HepG2 (cell line): ENCODE data around the gene CCDC177. TPM values are rescaled to one million over a fixed set of nuclear protein-coding genes. Genes with fewer than 3 reads are reported as not detected.

Source experiments
- ARNTL ChIP-seq: sonication (generic); formaldehyde crosslinking; IDR thresholded peaks from 2 replicates; pipeline ENCODE4 v1.4.0; 2020; ENCODE audit warnings: mild to moderate bottlenecking, missing genetic modification reagents
- CBX5 ChIP-seq: sonication (generic); formaldehyde crosslinking; IDR thresholded peaks from 2 replicates; pipeline ENCODE4 v1.4.0; 2020; ENCODE audit warnings: missing genetic modification reagents, borderline replicate concordance
- ETV5 ChIP-seq: IDR thresholded peaks from 2 replicates; pipeline ENCODE4 v1.6.1; 2018; ENCODE audit warnings: missing biosample characterization, missing genetic modification reagents, inconsistent platforms, borderline replicate concordance
- EZH2 ChIP-seq: conservative IDR thresholded peaks from 2 replicates; pipeline ENCODE4 v1.6.1; 2012; ENCODE audit warnings: mild to moderate bottlenecking, low read depth, low read length, moderate library complexity
- IRX3 ChIP-seq: sonication (generic); formaldehyde crosslinking; IDR thresholded peaks from 2 replicates; pipeline ENCODE4 v1.8.1; 2023; ENCODE audit warnings: mild to moderate bottlenecking, low read depth, missing genetic modification reagents, borderline replicate concordance
- KDM3A ChIP-seq: IDR thresholded peaks from 2 replicates; pipeline ENCODE4 v1.6.1; 2018; ENCODE audit warnings: low read depth, missing compliant biosample characterization
- KLF6 ChIP-seq: IDR thresholded peaks from 2 replicates; pipeline ENCODE4 v1.8.0; 2016; ENCODE audit warnings: missing biosample characterization, missing genetic modification reagents
- NRL ChIP-seq: sonication (generic); formaldehyde crosslinking; IDR thresholded peaks from 2 replicates; pipeline ENCODE4 v1.5.0; 2020; ENCODE audit warnings: missing genetic modification reagents, mild to moderate bottlenecking, moderate library complexity, borderline replicate concordance
- YEATS2 ChIP-seq: sonication (generic); formaldehyde crosslinking; IDR thresholded peaks from 2 replicates; pipeline ENCODE4 v1.4.0; 2020; ENCODE audit warnings: missing genetic modification reagents, borderline replicate concordance
- ZNF205 ChIP-seq: IDR thresholded peaks from 2 replicates; pipeline ENCODE4 v1.6.1; 2018; ENCODE audit warnings: missing biosample characterization, missing genetic modification reagents
- ZNF326 ChIP-seq: sonication (generic); formaldehyde crosslinking; IDR thresholded peaks from 2 replicates; pipeline ENCODE4 v1.4.0; 2020; ENCODE audit warnings: missing genetic modification reagents, borderline replicate concordance
- ZNF431 ChIP-seq: sonication (generic); formaldehyde crosslinking; IDR thresholded peaks from 2 replicates; pipeline ENCODE4 v1.9.0; 2022; ENCODE audit warnings: missing genetic modification reagents, low read depth, mild to moderate bottlenecking, borderline replicate concordance
- ZNF451 ChIP-seq: sonication (generic); formaldehyde crosslinking; IDR thresholded peaks from 2 replicates; pipeline ENCODE4 v1.5.0; 2020; ENCODE audit warnings: mild to moderate bottlenecking, missing genetic modification reagents
- ZNF709 ChIP-seq: sonication (generic); formaldehyde crosslinking; IDR thresholded peaks from 2 replicates; pipeline ENCODE4 v1.5.0; 2020; ENCODE audit warnings: mild to moderate bottlenecking, missing genetic modification reagents
- ZNF878 ChIP-seq: sonication (generic); formaldehyde crosslinking; IDR thresholded peaks from 2 replicates; pipeline ENCODE4 v1.8.1; 2023; ENCODE audit warnings: mild to moderate bottlenecking, missing genetic modification reagents, moderate library complexity
- ZSCAN20 ChIP-seq: sonication (generic); formaldehyde crosslinking; IDR thresholded peaks from 2 replicates; pipeline ENCODE4 v1.4.0; 2020; ENCODE audit warnings: missing genetic modification reagents, mild to moderate bottlenecking, borderline replicate concordance
- polyA plus RNA-seq, 8 experiments: library from polyadenylated mRNA; depleted of rRNA in 3 of 8; stranded (reverse) in 7 of 8; unstranded in 1 of 8; fragments of >200 nt; fragmentation: Illumina TruSeq in 4 of 8; extraction: Trizol in 4 of 8; gene quantifications; 2 replicates each; pipeline versions ENCODE4 v1.2.1 to v1.2.3, GENCODE V29; 2011 to 2016; ENCODE audit warnings: low read depth in 4 of 8, missing spikeins in 1 of 8, mixed read lengths in 1 of 8; ENCODE audit not compliant: insufficient read depth in 1 of 8
- total RNA-seq, 5 experiments: library from RNA; depleted of rRNA; stranded (reverse); fragments of >200 nt; fragmentation: Illumina TruSeq; extraction: Trizol; gene quantifications; 2 replicates each; pipeline ENCODE4 v1.2.3, GENCODE V29; 2016; ENCODE audit warnings: low read depth in 1 of 5
- TF ChIP-seq, protein P1 (sequence below): sonication (generic); formaldehyde crosslinking; IDR thresholded peaks from 2 replicates; pipeline ENCODE4 v1.9.0; 2021; ENCODE audit warnings: missing genetic modification reagents, borderline replicate concordance
- TF ChIP-seq, protein P2 (sequence below): sonication (generic); formaldehyde crosslinking; IDR thresholded peaks from 2 replicates; pipeline ENCODE4 v1.4.0; 2020; ENCODE audit warnings: missing genetic modification reagents
- TF ChIP-seq, protein P3 (sequence below): sonication (generic); formaldehyde crosslinking; conservative IDR thresholded peaks from 2 replicates; pipeline ENCODE4 v1.4.0; 2020; ENCODE audit warnings: missing genetic modification reagents
- TF ChIP-seq, protein P4 (sequence below): sonication (generic); formaldehyde crosslinking; IDR thresholded peaks from 2 replicates; pipeline ENCODE4 v1.8.1; 2023; ENCODE audit warnings: mild to moderate bottlenecking, missing genetic modification reagents
- TF ChIP-seq, protein P5 (sequence below): sonication (generic); formaldehyde crosslinking; IDR thresholded peaks from 2 replicates; pipeline ENCODE4 v1.4.0; 2020; ENCODE audit warnings: low read depth, missing genetic modification reagents

The CCDC177 gene
- total and polyA plus RNA-seq, 2 of the 13 experiments (the other 11 are each of a cell fraction or from before 2014, with no cell fraction given): not detected

DNA sequence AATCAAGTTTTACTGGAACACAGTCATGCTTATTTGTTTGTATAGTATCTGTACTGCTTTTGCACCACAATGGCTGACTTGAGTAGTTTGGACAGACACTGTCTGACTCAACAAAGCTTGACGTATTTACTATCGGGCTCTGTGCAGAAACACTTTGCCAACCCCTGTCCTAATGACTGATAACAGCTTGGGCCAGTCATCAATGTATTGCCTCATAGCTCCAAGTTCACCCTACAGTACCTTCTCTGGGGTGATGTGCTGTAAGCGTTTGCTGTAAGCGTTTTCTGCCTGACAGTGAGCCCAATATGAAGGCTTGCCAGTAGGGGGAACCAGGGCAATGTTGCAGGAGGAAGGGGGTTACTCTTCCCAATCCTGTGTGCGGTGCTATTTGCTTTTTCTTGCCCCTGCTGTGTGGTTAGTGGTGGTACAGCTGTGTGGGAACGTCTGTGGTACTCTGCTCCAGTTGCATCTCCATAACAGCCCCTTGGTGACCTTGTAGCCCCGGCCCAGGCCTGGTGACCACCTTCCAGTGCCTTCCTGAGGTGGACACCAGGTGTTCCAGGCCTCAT, 5.4 kb upstream of the CCDC177 start (continued):
- TF ChIP-seq, protein P1, sequence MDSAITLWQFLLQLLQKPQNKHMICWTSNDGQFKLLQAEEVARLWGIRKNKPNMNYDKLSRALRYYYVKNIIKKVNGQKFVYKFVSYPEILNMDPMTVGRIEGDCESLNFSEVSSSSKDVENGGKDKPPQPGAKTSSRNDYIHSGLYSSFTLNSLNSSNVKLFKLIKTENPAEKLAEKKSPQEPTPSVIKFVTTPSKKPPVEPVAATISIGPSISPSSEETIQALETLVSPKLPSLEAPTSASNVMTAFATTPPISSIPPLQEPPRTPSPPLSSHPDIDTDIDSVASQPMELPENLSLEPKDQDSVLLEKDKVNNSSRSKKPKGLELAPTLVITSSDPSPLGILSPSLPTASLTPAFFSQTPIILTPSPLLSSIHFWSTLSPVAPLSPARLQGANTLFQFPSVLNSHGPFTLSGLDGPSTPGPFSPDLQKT (CRISPR knock-in tag): no peak
- no peak for TF ChIP-seq IRX3 (CRISPR knock-in tag)
- no peak for TF ChIP-seq ARNTL (CRISPR knock-in tag)
- no peak; the same call in 1 of the 2 replicates for TF ChIP-seq ETV5
- TF ChIP-seq KLF6 (CRISPR knock-in tag): no peak
- no peak for TF ChIP-seq NRL (CRISPR knock-in tag)
- no peak for TF ChIP-seq ZNF205 (CRISPR knock-in tag)
- no peak for TF ChIP-seq ZNF451
- TF ChIP-seq, protein P2, sequence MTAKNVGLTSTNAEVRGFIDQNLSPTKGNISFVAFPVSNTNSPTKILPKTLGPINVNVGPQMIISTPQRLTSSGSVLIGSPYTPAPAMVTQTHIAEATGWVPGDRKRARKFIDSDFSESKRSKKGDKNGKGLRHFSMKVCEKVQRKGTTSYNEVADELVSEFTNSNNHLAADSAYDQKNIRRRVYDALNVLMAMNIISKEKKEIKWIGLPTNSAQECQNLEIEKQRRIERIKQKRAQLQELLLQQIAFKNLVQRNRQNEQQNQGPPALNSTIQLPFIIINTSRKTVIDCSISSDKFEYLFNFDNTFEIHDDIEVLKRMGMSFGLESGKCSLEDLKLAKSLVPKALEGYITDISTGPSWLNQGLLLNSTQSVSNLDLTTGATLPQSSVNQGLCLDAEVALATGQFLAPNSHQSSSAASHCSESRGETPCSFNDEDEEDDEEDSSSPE (CRISPR knock-in tag): 0 out of 2 replicates have a peak, but pooled peaks have one; percentile 18
- peak; percentile 58; the same call in 1 of the 2 replicates for TF ChIP-seq CBX5
- TF ChIP-seq YEATS2 (CRISPR knock-in tag): 0 out of 2 replicates have a peak, but pooled peaks have one; percentile 17
- TF ChIP-seq ZNF709: no peak
- no peak for TF ChIP-seq EZH2
- TF ChIP-seq, protein P3, sequence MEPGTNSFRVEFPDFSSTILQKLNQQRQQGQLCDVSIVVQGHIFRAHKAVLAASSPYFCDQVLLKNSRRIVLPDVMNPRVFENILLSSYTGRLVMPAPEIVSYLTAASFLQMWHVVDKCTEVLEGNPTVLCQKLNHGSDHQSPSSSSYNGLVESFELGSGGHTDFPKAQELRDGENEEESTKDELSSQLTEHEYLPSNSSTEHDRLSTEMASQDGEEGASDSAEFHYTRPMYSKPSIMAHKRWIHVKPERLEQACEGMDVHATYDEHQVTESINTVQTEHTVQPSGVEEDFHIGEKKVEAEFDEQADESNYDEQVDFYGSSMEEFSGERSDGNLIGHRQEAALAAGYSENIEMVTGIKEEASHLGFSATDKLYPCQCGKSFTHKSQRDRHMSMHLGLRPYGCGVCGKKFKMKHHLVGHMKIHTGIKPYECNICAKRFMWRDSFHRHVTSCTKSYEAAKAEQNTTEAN (CRISPR knock-in tag): no peak
- no peak for TF ChIP-seq ZNF326 (CRISPR knock-in tag)
- TF ChIP-seq ZNF878 (CRISPR knock-in tag): 0 out of 2 replicates have a peak, but pooled peaks have one; percentile 33
- TF ChIP-seq ZNF431 (CRISPR knock-in tag): no peak
- TF ChIP-seq, protein P4, sequence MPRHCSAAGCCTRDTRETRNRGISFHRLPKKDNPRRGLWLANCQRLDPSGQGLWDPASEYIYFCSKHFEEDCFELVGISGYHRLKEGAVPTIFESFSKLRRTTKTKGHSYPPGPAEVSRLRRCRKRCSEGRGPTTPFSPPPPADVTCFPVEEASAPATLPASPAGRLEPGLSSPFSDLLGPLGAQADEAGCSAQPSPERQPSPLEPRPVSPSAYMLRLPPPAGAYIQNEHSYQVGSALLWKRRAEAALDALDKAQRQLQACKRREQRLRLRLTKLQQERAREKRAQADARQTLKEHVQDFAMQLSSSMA: no peak
- no peak for TF ChIP-seq ZSCAN20
- TF ChIP-seq KDM3A: no peak
- TF ChIP-seq, protein P5, sequence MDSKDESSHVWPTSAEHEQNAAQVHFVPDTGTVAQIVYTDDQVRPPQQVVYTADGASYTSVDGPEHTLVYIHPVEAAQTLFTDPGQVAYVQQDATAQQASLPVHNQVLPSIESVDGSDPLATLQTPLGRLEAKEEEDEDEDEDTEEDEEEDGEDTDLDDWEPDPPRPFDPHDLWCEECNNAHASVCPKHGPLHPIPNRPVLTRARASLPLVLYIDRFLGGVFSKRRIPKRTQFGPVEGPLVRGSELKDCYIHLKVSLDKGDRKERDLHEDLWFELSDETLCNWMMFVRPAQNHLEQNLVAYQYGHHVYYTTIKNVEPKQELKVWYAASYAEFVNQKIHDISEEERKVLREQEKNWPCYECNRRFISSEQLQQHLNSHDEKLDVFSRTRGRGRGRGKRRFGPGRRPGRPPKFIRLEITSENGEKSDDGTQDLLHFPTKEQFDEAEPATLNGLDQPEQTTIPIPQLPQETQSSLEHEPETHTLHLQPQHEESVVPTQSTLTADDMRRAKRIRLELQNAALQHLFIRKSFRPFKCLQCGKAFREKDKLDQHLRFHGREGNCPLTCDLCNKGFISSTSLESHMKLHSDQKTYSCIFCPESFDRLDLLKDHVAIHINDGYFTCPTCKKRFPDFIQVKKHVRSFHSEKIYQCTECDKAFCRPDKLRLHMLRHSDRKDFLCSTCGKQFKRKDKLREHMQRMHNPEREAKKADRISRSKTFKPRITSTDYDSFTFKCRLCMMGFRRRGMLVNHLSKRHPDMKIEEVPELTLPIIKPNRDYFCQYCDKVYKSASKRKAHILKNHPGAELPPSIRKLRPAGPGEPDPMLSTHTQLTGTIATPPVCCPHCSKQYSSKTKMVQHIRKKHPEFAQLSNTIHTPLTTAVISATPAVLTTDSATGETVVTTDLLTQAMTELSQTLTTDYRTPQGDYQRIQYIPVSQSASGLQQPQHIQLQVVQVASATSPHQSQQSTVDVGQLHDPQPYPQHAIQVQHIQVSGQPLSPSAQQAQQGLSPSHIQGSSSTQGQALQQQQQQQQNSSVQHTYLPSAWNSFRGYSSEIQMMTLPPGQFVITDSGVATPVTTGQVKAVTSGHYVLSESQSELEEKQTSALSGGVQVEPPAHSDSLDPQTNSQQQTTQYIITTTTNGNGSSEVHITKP (CRISPR knock-in tag): 0 out of 2 replicates have a peak, but pooled peaks have one; percentile 45
